Left lung (tissue), 10 donors: Measurements from ENCODE around the gene BEAN1. TPM values are rescaled to one million over a fixed set of nuclear protein-coding genes. Genes with fewer than 3 reads are reported as not detected.

ENCODE experiments used
- ATAC-seq: fragments of 200-7000 bp; cut with Tn5 transposase; one replicate; pipeline ENCODE4 v1.9.1; 2020; ENCODE audit warnings: moderate library complexity
- DNase-seq, 4 donors: peaks; one replicate each; pipeline ENCODE4 v3.0.0-alpha.2; 2013 to 2020
- H3K27ac ChIP-seq, 2 donors: fragments of 200-600 bp; sonication (generic) in 1 of 2; one replicate each; pipeline versions ENCODE4 v1.5.0 to v1.8.0; 2020 to 2021
- H3K27me3 ChIP-seq, 2 donors: fragments of 200-600 bp; sonication (generic) in 1 of 2; one replicate each; pipeline versions ENCODE4 v1.5.0 to v1.8.0; 2020 to 2021
- H3K36me3 ChIP-seq, 2 donors: fragments of 200-600 bp; sonication (generic) in 1 of 2; one replicate each; pipeline versions ENCODE4 v1.5.0 to v1.8.0; 2020 to 2021
- H3K4me1 ChIP-seq, 2 donors: fragments of 200-600 bp; one replicate each; pipeline ENCODE4 v1.8.0; 2021
- H3K4me3 ChIP-seq, 2 donors: fragments of 200-600 bp; sonication (generic) in 1 of 2; one replicate each; pipeline versions ENCODE4 v1.5.0 to v1.8.0; 2020 to 2021; ENCODE audit warnings: mild to moderate bottlenecking in 1 of 2
- H3K9me3 ChIP-seq, 2 donors: fragments of 200-600 bp; sonication (generic) in 1 of 2; one replicate each; pipeline versions ENCODE4 v1.5.0 to v1.8.0; 2020 to 2021
- CTCF ChIP-seq, 2 donors: fragments of 200-600 bp; sonication (generic) in 1 of 2; IDR thresholded peaks; one replicate each; pipeline versions ENCODE4 v1.5.0 to v1.8.0; 2021; ENCODE audit warnings: antibody characterized with exemption in 2 of 2
- intact Hi-C, 2 donors: fragments of 100-400 bp; cut with DNase I; formaldehyde crosslinking; loops; one replicate each; pipeline versions ENCODE4 v1.11.2 to v1.14.2; 2022
- polyA plus RNA-seq, 6 donors: library from polyadenylated mRNA; unstranded; fragments of 120-200 nt; gene quantifications; one replicate each; pipeline ENCODE4 v1.2.1, GENCODE V29; 2013; ENCODE audit not compliant: insufficient read length in 6 of 6
- total RNA-seq, 2 donors: library from RNA; stranded (reverse); fragmentation: NEBNext Ultra II Directional; extraction: Animal tissue kit (Norgen Biotek cat#: 25700); gene quantifications; one replicate each; pipeline ENCODE4 v1.2.1, GENCODE V29; 2021
- donor health status: DM: no; HTN: yes; CAD: no.
- donor health status: DM: no; HTN: no; CAD: no.

Gene BEAN1
- total and polyA plus RNA-seq, 8 donors: 0.65 to 13.6 (median 10.8) TPM

- peaks cover 0 to 5% of the 10 kb centered on the region in 2 donors for H3K9me3 ChIP-seq
- no peak overlapping the region for H3K27ac ChIP-seq
- H3K27me3 ChIP-seq: no peaks in the 10 kb centered on the region
- no peak overlapping the region for H3K4me3 ChIP-seq
- no peaks in the 10 kb centered on the region for H3K36me3 ChIP-seq
- TF ChIP-seq CTCF (IDR thresholded peaks at IDR 0.05): no peak
- DNase-seq (no peak), ATAC-seq (no peak)
- intact Hi-C loops: no loop called here
- no peaks in the 10 kb centered on the region for H3K4me1 ChIP-seq
Measured at GRCh38 chr16:66414891-66415290, 12.2 kb upstream of the BEAN1 start.

DNA sequence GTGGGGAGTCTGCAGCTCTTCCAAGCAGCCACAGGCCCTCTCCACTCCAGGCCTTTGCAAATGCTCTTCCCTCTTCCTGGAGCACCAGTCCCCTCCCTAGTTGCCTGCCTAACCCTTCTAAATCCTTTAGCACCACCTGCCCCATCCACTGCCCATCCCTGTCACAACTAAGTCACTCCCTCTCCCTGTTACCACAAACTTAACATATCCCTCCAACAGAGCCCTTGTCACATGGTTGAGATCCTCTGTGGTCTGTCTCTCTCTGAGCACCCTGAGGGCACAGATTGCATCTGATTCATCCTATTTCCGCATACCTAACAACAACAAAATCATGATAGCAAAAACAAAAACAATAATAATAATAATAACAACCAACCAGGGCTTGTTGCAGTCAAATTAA is 11.0 kb upstream of the BEAN1 start:
- no peak for DNase-seq
- H3K36me3 ChIP-seq: no peaks in the 10 kb centered on the region
- H3K27me3 ChIP-seq: no peaks in the 10 kb centered on the region
- intact Hi-C loops: no loop called here
- H3K27ac ChIP-seq: no peak overlapping the region
- TF ChIP-seq CTCF (IDR thresholded peaks at IDR 0.05): no peak
- no peak for ATAC-seq
- peaks cover 0 to 5% of the 10 kb centered on the region in 2 donors for H3K9me3 ChIP-seq
- no peaks in the 10 kb centered on the region for H3K4me1 ChIP-seq
- no peak overlapping the region for H3K4me3 ChIP-seq

DNA sequence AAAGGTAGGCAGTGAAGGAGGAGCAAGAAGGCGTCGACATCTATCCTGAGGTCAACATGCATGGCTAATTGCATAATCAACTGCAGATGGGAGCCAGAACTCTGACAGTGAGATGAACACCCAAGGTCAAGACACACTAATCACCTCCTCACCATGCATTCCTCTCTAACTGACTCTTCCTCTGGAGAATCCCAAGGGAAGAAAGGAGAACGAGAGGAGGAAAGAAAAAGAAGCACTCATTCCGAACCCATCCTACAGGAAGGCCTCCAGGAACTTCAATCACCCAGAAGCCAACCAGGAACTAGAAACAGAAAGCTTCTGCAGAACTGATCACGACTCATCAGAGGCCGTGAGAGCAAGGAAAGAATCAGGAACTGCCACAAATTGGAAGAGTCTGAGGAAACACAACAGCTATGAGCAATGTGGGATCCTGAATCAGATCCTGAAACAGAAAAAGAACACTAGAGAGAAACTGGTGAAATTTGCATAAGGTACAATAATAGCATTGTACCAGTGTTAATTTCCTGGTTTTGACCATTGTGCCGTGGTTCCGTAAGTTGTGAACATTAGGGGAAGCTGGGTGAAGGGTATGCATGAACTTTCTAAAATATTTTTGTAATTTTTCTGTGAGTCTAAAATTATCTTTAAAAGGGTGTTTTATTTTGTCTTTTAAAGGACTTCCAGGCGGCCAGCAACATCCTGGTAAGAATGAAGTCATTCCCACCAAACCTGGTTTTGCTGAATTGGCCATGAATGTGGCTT is 10.0 kb upstream of the BEAN1 start:
- H3K36me3 ChIP-seq: no peaks in the 10 kb centered on the region
- no peak for TF ChIP-seq CTCF (IDR thresholded peaks at IDR 0.05)
- H3K4me3 ChIP-seq: no peak overlapping the region
- ATAC-seq (no peak), DNase-seq (no peak)
- H3K4me1 ChIP-seq: no peaks in the 10 kb centered on the region
- intact Hi-C loops: no loop called here
- H3K27me3 ChIP-seq: no peaks in the 10 kb centered on the region
- H3K27ac ChIP-seq: no peak overlapping the region
- peaks cover 0 to 5% of the 10 kb centered on the region in 2 donors for H3K9me3 ChIP-seq

DNA sequence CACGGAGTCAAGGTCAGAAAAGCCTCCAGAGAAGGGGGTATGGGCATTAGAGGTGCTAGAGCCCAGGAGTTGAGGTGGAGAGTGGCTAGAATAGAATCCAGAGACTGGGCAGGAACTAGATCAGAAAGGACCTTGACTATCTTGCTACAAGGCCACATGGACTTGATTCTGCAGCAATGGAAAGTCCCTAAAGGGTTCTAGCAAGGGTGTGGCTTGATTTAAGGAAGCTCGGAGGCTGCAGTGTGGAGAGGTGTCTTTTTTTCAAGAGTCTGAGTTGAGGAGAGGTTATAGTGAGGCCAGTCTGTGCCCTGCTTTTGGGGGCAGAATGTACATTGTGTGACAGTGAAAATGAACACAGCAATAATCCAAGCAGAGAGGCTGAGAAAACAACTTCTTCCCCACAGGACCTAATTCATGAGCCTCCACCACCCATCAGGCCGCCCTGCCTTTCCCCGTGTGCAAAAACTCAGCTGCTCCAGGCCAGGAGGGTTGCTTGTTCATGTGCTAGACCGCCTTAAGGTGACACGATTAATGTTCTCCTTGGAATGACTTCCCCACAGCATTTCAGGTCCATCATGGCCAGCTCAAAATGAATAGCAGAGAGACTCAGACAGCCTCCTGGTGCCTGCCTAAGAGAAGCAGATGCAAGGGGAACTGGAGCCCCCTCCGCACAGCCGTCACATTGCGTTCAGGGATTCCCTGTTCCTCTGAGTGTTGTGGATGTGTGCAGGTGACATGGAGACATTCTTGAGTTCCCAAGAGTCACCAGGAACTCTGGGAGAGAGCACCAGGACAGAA is 8.7 kb upstream of the BEAN1 start:
- DNase-seq: no peak
- H3K27me3 ChIP-seq: no peaks in the 10 kb centered on the region
- H3K27ac ChIP-seq: no peak overlapping the region
- H3K9me3 ChIP-seq: no peaks in the 10 kb centered on the region
- no peak overlapping the region for H3K4me3 ChIP-seq
- intact Hi-C loops: no loop called here
- no peak for ATAC-seq
- TF ChIP-seq CTCF (IDR thresholded peaks at IDR 0.05): no peak
- H3K4me1 ChIP-seq: no peaks in the 10 kb centered on the region
- H3K36me3 ChIP-seq: no peaks in the 10 kb centered on the region

DNA sequence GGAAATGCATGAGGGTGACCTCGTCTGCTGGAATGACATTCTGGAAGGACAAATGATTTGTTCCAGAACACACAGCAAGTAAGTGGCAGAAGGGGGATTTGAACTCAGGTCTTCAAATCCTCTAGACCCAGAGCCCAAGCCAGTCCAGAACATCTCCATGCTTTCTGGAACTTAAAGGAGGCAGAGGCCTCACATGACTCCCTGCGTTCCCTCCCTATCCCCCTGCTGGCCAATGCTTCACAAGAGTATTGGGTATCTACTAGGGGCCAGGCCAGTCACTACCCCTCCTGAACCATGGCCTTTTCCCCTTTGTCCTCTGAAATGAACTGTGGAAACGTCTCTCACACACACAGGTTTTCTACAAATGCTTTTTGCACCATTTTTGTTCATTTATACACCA is 7.6 kb upstream of the BEAN1 start:
- TF ChIP-seq CTCF (IDR thresholded peaks at IDR 0.05): no peak
- Histone ChIP-seq H3K9me3 (no peaks in the 10 kb centered on the region), H3K27ac (no peak overlapping the region), H3K4me3 (no peak overlapping the region), H3K4me1 (no peaks in the 10 kb centered on the region), H3K36me3 (no peaks in the 10 kb centered on the region), H3K27me3 (peaks cover 0 to 10% of the 10 kb centered on the region in 2 donors)
- intact Hi-C loops: no loop called here
- ATAC-seq (no peak), DNase-seq (no peak)
